Natural killer cell (primary cell): ENCODE results near the gene CLDN19. TPM values are rescaled to one million over a fixed set of nuclear protein-coding genes. Genes with fewer than 3 reads are reported as not detected.
"Not testable (repeated sequence)": the region's sequence is repeated elsewhere in the genome, so short reads cannot be mapped to it uniquely, and the experiment has no call there.

ENCODE experiments used
- ATAC-seq, 3 donors: fragments of 150-1000 bp in 2 of 3; fragments of 200-7000 bp in 1 of 3; cut with Tn5 transposase; 1 replicate in 1 of 3; 2 replicates in 2 of 3; pipeline ENCODE4 v1.10.0; 2021; ENCODE audit warnings: mild to moderate bottlenecking in 2 of 3, moderate library complexity in 2 of 3
- DNase-seq, 2 donors: peaks; one replicate each; pipeline versions ENCODE4 v3.0.0 to v3.0.0-alpha.2; 2013 to 2021; ENCODE audit warnings: mixed read lengths in 1 of 2
- H3K27ac ChIP-seq: one replicate; pipeline ENCODE4 v1.5.1; 2013; ENCODE audit warnings: mild to moderate bottlenecking, low read length
- H3K27me3 ChIP-seq: one replicate; pipeline ENCODE4 v1.6.1; 2013; ENCODE audit warnings: low read length; ENCODE audit not compliant: control insufficient read depth, insufficient read depth
- H3K36me3 ChIP-seq: one replicate; pipeline ENCODE4 v1.6.1; 2013; ENCODE audit warnings: low read length; ENCODE audit not compliant: control insufficient read depth, insufficient read depth
- H3K4me1 ChIP-seq: one replicate; pipeline ENCODE4 v1.6.1; 2013; ENCODE audit warnings: low read length; ENCODE audit not compliant: control insufficient read depth, insufficient read depth
- H3K4me3 ChIP-seq: one replicate; pipeline ENCODE4 v1.5.1; 2013; ENCODE audit warnings: low read length
- H3K9me3 ChIP-seq: one replicate; pipeline ENCODE4 v1.6.1; 2013; ENCODE audit warnings: low read length; ENCODE audit not compliant: control insufficient read depth, insufficient read depth
- H3K27ac Mint-ChIP-seq, 2 donors: one replicate each; pipeline ENCODE4 v1.8.0; 2022; ENCODE audit warnings: mild to moderate bottlenecking in 2 of 2, mixed read lengths in 2 of 2, moderate library complexity in 1 of 2
- H3K27me3 Mint-ChIP-seq, 2 donors: one replicate each; pipeline ENCODE4 v1.8.0; 2022; ENCODE audit warnings: low read depth in 2 of 2, mixed read lengths in 2 of 2
- H3K36me3 Mint-ChIP-seq: one replicate; pipeline ENCODE4 v1.8.0; 2022; ENCODE audit warnings: mixed read lengths
- H3K4me1 Mint-ChIP-seq, 2 donors: one replicate each; pipeline ENCODE4 v1.8.0; 2022; ENCODE audit warnings: mixed read lengths in 2 of 2
- H3K4me3 Mint-ChIP-seq: one replicate; pipeline ENCODE4 v1.8.0; 2022; ENCODE audit warnings: mild to moderate bottlenecking, moderate library complexity, mixed read lengths
- H3K9me3 Mint-ChIP-seq, 2 donors: one replicate each; pipeline ENCODE4 v1.8.0; 2022; ENCODE audit warnings: mixed read lengths in 2 of 2
- CTCF ChIP-seq: fragments of 200-600 bp; IDR thresholded peaks from one replicate; pipeline ENCODE4 v1.8.0; 2022; ENCODE audit warnings: antibody characterized with exemption
- WGBS: methylation state at CpG from one replicate; pipeline ENCODE4 v1.1.7; 2013; ENCODE audit warnings: missing lambda C conversion rate; ENCODE audit not compliant: insufficient coverage; 5-methylcytosine and 5-hydroxymethylcytosine counted together
- intact Hi-C: fragments of 100-400 bp; cut with micrococcal nuclease; formaldehyde crosslinking; loops from one replicate; pipeline ENCODE4 v1.14.2; 2022
- total RNA-seq, 4 donors: library from RNA; stranded (reverse); fragments of 120-200 nt in 1 of 4; gene quantifications; one replicate each; pipeline versions ENCODE4 v1.2.3 to v1.2.4, GENCODE V29; 2013 to 2022

CLDN19 gene
- total RNA-seq, 3 donors from 2014 or later (not counting 1 experiment from before 2014, with no cell fraction given): not detected

- DNase-seq (no peak), ATAC-seq (no peak)
- no peak overlapping the region for H3K27ac ChIP-seq
- no peak overlapping the region for H3K4me3 ChIP-seq
- H3K4me1 ChIP-seq: no peaks in the 10 kb centered on the region
- H3K27ac Mint-ChIP-seq: no peak overlapping the region
- H3K9me3 Mint-ChIP-seq: peaks cover 3 to 8% of the 10 kb centered on the region in 2 donors
- intact Hi-C loops: no loop called here
- peaks cover 12% of the 10 kb centered on the region for H3K9me3 ChIP-seq
- peaks cover 4 to 13% of the 10 kb centered on the region in 2 donors for H3K4me1 Mint-ChIP-seq
- no peak overlapping the region for H3K4me3 Mint-ChIP-seq
- H3K27me3 ChIP-seq: no peaks in the 10 kb centered on the region
- no peaks in the 10 kb centered on the region for H3K27me3 Mint-ChIP-seq
- peaks cover 21% of the 10 kb centered on the region for H3K36me3 Mint-ChIP-seq
- no peak for TF ChIP-seq CTCF
- peaks cover 8% of the 10 kb centered on the region for H3K36me3 ChIP-seq
These were observed 26.7 kb downstream of the CLDN19 start for GRCh38 chr1:42713293-42713692.

- H3K4me3 Mint-ChIP-seq, H3K4me3 ChIP-seq, H3K36me3 ChIP-seq, H3K27ac Mint-ChIP-seq, H3K27me3 Mint-ChIP-seq, H3K27me3 ChIP-seq, H3K27ac ChIP-seq, intact Hi-C loops, ATAC-seq, H3K9me3 Mint-ChIP-seq, H3K4me1 ChIP-seq, DNase-seq: not testable (repeated sequence)
- WGBS: 100% methylated on average over 2 of the region's 3 CpGs
- H3K9me3 ChIP-seq: peaks cover 12% of the 10 kb centered on the region
- Mint-ChIP-seq H3K36me3 (peaks cover 21% of the 10 kb centered on the region), H3K4me1 (peaks cover 4 to 13% of the 10 kb centered on the region in 2 donors)
These were observed 27.2 kb downstream of the CLDN19 start for GRCh38 chr1:42712808-42713207.

- H3K36me3 ChIP-seq: peaks cover 58% of the 10 kb centered on the region
- no peak overlapping the region for H3K27ac ChIP-seq
- over 99% methylated on average over 6 of the region's 7 CpGs for WGBS
- Mint-ChIP-seq H3K9me3 (no peaks in the 10 kb centered on the region), H3K27me3 (no peaks in the 10 kb centered on the region), H3K27ac (peak overlapping the region; percentile 12 to 71), H3K4me3 (no peak overlapping the region), H3K4me1 (peaks cover 12 to 17% of the 10 kb centered on the region in 2 donors), H3K36me3 (peaks cover 21% of the 10 kb centered on the region)
- H3K27me3 ChIP-seq: no peaks in the 10 kb centered on the region
- ATAC-seq (no peak), DNase-seq (no peak)
- no peaks in the 10 kb centered on the region for H3K9me3 ChIP-seq
- intact Hi-C loops: no loop called here
- H3K4me3 ChIP-seq: no peak overlapping the region
- TF ChIP-seq CTCF: no peak
- H3K4me1 ChIP-seq: no peaks in the 10 kb centered on the region
These were observed 36.1 kb downstream of the CLDN19 start for GRCh38 chr1:42703888-42704464.

GRCh38 chr1:42700006-42700405, 40.0 kb downstream of the CLDN19 start:
- Mint-ChIP-seq H3K27me3 (no peaks in the 10 kb centered on the region), H3K36me3 (peaks cover 38% of the 10 kb centered on the region), H3K9me3 (no peaks in the 10 kb centered on the region), H3K27ac (peak overlapping the region; percentile 30 to 48), H3K4me3 (no peak overlapping the region), H3K4me1 (peaks cover 30 to 39% of the 10 kb centered on the region in 2 donors)
- peaks cover 87% of the 10 kb centered on the region for H3K36me3 ChIP-seq
- intact Hi-C loops: no loop called here
- no peak overlapping the region for H3K27ac ChIP-seq
- no peaks in the 10 kb centered on the region for H3K9me3 ChIP-seq
- no peaks in the 10 kb centered on the region for H3K4me1 ChIP-seq
- DNase-seq (no peak), ATAC-seq (no peak)
- H3K27me3 ChIP-seq: no peaks in the 10 kb centered on the region
- TF ChIP-seq CTCF: no peak
- H3K4me3 ChIP-seq: no peak overlapping the region
